ENCODE measurements around the gene MICB.
"Not testable (repeated sequence)": the region's sequence is repeated elsewhere in the genome, so short reads cannot be mapped to it uniquely, and the experiment has no call there.

Gene MICB

DNA sequence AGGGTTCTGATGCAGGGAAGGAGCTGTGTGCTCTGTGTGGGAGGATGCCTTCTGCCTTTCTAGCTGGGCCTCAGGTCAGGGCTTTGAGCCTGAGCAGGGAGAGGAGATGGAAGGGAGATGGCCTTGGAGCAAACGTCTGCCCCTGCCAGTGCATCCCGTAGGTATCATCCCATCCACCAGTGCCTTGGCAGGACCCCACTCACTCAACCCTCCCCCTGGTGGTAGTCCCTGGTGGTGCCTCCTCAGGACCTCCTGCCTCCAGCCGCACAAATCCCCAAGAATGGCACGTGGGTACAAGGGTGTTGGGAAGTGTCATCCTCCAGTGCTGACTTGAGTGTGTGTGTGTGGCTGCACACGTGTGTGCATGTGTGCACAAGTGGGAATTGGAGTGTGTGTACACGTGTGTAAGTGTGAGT is 23.1 kb upstream of the MICB start:
- no peak for DNase-seq (ENCODE audit: low read depth)

DNA sequence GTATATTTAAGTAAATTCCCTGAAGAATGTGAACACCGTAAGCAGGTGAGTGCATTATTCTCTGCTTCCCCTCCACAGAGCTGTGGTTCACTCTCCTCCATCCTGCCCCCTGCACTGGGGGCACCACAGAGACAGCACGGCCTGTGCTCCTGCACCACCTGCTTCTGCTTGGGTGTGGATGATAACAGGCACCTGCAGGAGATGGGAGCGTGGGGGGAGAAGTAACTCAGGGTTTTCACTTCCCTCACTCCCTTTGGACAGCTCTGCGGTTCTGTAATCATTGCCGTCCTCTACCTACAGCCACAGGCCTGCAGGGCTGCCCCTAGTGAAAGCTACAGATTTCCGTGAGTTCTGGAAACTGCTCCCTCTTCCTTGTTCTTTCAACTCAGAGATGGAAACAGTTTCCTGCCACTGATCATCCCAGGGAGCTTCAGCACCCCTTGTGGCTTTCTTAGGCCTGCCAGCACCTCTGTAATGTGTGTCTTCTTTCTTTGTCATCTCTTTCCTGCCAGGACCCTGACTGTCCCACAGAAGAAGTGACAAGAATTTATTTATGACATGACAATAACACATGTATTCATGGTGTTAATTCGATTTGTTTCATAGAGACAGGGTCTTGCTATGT is 21.3 kb upstream of the MICB start:
- DNase-seq (ENCODE audit: low read depth), result no peak

DNA sequence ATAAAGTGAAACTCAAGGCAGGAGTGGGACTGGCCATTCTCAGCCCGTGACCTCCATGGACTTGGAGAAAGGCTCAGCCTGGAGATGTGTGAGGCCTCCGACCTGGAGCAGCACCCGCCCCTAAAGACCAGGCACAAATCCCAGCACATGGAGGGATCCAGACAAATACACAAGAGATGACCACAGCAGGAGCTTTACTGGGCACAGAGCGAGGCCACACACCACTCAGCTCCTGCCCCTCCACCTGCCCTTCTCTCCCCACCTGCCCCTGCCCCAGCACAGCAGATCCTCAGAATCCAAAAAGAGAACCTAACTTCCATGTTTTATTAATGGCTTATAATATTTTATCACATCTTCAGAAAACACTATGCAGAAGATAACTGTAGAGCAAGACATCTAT is 20.4 kb upstream of the MICB start:
- no peak for DNase-seq (ENCODE audit: low read depth)

DNA sequence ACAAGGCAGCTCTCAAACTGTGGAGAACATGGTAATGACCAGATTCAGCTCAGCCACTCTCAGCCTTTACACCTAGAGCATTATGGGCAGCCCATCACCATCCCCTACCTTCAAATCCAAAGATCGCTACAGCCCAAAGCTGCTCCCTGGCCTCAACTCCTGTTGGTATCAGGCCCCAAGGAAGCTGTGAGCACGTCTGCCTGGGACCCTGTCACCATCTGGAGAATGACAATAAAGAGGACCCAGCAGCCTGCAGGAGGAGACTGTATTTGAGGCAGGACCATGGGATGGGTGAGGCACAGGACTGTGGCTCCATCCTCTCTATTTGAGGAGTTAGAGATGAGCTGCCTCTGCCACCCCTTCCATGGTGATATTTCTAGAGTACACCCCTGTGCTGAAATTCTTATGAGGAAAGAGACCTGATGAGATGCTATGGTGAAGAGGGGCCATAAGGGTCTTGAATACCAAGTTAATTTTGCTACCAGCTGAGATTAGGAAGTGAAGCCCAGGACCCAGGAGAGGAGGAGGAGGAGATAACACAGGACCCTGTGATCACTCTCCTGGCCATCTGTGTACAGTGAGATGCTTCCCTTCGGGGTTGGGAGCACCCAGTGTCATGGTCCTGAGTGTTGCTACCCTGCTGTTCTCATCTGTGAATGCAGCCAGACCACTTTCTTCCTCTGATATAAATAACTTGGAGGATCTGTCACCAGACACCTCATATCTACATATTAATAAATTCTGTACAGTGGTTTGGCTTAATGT is 19.6 kb upstream of the MICB start:
- DNase-seq (ENCODE audit: low read depth), result no peak

GRCh38 chr6:31479151-31479932 is 18.6 kb upstream of the MICB start:
- no peak for DNase-seq (ENCODE audit: low read depth)

DNA sequence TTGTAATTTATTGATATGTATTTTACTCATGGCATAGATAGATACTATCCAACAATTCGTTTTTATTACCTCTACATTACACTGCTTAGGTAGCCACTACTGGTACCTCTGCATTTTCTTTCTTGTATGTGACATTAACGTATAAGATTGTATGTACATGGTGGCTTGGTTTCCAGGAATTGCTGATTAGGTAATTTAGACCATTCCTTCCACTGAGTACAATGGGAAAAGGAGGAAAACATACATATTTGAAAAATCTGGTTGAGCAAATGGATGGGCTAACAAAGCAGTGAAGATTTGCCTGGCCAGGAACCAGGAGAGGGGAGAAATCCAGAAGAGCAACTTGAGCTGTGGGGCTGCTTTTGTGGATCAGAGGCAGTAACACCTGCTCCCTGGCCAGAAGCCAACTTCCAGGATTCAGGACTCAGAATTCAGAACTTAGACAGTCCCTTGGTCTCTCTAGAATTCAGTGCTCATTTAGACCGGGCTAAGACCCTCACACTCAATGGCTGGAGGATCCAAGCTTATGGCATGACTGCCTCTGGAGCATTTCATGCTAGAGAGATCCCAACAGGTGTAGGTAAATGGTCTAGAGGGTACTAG is 17.9 kb upstream of the MICB start:
- no peak for DNase-seq (ENCODE audit: low read depth)

DNA sequence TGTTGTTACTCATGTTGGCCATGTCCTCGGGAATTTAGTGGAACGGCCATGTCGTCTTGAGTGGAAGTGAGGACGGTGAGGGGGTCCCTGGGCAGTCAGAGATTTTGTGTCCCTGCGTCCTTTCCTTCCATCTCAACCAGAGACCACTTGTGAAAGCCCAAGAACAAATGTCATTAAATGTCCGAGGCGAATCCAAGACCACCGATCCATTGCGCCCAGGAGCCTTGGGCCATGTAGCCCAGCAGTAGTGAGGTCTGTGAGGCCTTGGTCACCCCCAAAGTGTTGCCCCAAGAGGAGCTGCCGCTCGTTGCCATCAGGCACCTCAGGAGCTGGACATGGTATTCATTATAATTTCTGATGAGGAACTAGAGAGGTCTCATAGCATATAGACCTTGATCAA is 17.4 kb upstream of the MICB start:
- DNase-seq (ENCODE audit: low read depth), result no peak

DNA sequence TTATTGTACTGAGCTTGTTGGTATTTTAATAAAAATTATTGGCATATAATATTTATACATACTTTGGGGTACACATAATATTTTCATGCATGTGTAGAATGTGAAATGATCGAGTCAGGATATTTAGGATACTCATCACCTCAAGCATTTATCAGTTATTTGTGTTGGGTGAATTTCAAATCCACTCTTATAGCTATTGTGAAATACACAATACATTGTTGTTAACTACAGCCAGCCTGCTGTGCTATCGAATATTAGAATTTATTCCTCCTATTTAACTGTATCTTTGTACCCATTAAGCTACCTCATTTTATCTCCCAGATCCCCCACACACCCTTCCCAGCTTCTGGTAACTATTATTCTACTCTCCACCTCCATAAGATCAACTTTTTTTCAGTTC is 14.6 kb upstream of the MICB start:
- DNase-seq (ENCODE audit: low read depth), result no peak

DNA sequence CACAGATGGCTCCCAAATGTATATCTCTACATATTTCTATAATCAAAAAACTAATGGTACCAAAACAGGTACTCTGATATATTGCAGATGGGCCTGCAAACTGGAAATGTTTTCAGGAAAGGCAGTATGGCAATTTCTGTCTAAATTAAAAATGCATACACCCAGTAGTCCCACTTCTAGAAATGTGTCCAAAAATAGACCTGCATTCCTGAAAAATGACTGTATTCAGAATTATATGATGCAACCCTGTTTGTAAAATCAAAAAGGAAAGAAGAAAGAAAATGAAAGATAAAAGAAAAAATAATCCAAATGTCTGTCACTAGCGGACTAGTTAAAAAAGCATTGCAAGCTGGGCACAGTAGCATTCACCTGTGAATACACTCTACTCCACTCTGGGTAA is 12.9 kb upstream of the MICB start:
- no peak for DNase-seq (ENCODE audit: low read depth)

DNA sequence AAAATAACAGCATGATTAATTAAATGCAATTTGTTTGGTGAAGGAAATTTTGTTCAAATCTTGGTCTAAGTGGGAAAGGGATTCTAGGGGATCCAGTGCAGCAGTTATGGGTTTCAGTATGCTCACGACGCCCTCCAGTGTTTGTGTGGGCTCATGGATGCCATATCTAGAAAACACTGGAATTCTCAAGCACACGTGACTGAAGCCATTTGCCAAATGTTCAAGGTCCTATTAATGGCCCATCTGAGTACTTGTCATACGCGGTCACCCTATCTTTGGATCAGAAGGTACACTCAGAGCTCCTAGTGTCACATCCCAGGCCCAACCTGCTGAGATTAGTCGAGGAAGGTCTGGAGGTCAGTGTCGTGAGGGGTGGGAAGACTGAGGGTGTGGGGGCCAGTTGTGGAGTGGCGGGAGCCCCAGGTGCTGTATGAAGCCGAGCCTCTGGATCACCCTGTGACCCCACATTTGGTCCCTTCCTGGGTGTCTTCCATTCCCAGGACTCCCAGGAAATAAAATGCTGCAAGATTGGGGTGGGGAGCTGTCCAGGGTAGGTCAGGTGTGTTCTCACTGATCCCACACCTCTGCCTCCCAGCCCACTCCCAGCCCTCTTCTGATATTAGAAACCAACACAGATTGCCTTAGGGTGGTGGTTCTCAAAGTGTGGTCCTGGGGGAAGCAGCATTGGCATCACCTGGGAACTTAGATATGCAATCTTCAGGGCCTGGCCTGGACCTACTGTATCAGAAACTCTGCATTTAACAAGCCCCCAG is 11.7 kb upstream of the MICB start:
- not testable (repeated sequence) for DNase-seq (ENCODE audit: low read depth)

DNA sequence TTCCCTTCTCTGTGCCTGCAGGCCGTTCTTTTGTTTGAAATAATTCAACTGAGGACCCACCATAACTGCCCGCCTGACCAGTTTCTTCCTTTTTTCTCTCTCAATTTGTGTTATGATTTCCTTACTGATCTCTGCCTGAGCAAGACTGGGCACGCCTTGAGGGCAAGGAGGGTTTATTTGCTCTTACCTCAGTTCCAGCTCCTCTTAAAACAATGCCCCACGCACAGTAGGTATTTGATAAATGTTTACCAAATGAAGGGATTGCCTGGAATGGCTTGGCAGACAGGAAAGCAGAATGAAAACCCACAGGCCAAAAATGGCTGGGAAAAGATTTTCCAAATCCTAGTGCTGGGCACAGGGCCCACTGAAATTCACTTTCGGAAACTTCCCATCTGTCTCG is 10.3 kb upstream of the MICB start:
- DNase-seq (ENCODE audit: low read depth), result not testable (repeated sequence)

- no peak for DNase-seq (ENCODE audit: low read depth)
Observed at GRCh38 chr6:31489086-31489485, 8.9 kb upstream of the MICB start.

DNA sequence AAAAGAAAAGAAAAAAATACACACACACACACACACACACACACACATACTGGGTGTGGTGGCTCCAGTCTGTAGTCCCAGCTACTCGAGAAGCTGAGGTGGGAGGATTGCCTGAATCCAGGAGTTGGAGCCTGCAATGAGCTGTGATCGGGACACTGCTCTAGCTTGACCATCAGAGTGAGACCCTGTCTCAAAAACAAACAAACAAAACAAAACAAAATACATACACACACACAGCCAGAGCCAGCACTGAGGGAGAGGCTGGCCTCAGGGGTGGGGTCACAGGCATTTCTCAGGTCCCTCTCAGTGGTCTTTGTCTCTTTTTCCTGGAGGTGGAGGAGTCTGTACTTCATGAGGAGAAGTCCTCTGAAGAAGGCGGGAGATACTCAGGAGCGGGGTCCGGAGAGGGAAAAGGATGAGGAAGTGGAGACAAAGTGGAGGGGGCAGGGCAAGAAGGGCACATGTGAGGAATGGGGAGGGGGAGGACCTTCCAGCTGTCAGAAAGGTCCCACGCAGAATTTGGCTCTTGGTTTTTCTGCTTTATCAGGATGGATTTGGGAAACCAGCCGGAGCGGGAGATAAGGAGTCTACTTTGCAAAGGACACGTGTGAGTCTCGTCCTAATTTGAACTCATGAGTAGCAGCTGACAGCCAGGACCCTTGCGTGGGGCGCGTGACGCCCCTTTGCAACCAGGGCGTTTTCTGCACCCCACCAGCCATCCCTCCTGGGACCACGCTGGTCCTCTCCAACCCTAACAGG is 7.7 kb upstream of the MICB start:
- DNase-seq (ENCODE audit: low read depth), result no peak

- not testable (repeated sequence) for DNase-seq (ENCODE audit: low read depth)
Observed at GRCh38 chr6:31493550-31493874, 4.4 kb upstream of the MICB start.

- peak; percentile 78 for DNase-seq (ENCODE audit: low read depth)
Observed at GRCh38 chr6:31493875-31494694, 3.9 kb upstream of the MICB start.

DNA sequence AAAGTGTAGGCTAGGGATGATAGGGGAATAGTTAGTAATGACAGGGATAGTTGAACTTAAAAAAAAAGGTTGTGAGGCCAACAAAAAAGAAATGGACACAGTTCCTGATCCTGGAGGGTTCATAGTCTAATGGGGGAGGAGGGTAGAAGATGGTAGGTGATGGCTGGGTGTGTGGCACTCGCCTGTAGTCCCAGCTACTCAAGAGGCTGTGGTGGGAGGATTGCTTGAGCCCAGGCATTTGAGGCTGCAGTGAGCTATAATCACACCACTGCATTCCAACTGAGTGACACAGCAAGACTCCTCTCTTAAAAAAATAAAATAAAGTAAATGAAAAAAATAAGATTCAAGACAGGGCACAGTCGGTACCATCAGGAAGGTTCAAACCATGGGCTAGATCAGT is 2.4 kb upstream of the MICB start:
- no peak for DNase-seq (ENCODE audit: low read depth)

- DNase-seq (ENCODE audit: low read depth), result not testable (repeated sequence)
Observed at GRCh38 chr6:31496826-31497225, 1.1 kb upstream of the MICB start.

DNA sequence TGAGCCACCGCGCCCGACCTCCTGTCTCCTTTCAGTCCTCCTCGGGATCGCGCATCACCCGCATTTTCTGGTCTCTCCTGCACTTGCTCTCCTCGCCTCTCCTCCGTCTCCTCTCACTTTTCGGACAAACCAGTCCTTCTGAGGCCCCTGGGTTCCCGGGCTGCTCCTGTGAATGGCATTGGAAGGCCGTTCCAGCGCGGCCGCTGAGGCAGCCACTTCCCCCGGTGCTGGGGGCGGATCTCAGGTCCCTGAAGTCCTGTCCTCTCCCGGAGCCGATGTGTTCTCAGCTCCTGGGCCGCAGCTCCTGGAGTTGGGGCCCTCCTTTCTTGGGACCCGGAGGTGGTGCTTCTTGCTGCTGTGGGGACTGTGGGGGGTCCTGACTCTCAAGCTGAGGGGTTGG is 803 bp downstream of the MICB start:
- DNase-seq (ENCODE audit: low read depth), result no peak

DNA sequence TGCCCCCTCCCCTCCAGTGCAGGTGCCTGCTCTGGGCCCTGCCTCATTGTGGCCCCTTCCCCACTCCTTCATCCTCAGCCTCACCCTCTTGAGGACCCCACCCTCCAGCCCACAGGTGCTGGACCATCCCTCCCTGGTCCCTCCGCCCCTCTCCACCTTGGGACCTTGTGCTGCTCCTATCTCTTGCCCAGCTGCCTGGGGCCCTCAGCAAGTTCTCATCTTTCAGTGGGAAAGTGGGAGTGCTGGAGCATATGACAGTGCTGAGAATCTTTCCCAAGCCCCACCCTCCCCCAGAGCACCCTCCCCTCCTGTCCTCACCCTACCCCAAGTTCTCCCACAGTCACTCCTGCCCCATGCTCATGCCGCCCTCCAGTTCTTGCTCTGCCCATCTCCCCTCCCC is 1.7 kb downstream of the MICB start:
- DNase-seq (ENCODE audit: low read depth), result not testable (repeated sequence)

GRCh38 chr6:31502586-31502985 is 4.6 kb downstream of the MICB start:
- no peak for DNase-seq (ENCODE audit: low read depth)
